ENCODE results near the gene RAB11FIP4.

The RAB11FIP4 gene

DNA sequence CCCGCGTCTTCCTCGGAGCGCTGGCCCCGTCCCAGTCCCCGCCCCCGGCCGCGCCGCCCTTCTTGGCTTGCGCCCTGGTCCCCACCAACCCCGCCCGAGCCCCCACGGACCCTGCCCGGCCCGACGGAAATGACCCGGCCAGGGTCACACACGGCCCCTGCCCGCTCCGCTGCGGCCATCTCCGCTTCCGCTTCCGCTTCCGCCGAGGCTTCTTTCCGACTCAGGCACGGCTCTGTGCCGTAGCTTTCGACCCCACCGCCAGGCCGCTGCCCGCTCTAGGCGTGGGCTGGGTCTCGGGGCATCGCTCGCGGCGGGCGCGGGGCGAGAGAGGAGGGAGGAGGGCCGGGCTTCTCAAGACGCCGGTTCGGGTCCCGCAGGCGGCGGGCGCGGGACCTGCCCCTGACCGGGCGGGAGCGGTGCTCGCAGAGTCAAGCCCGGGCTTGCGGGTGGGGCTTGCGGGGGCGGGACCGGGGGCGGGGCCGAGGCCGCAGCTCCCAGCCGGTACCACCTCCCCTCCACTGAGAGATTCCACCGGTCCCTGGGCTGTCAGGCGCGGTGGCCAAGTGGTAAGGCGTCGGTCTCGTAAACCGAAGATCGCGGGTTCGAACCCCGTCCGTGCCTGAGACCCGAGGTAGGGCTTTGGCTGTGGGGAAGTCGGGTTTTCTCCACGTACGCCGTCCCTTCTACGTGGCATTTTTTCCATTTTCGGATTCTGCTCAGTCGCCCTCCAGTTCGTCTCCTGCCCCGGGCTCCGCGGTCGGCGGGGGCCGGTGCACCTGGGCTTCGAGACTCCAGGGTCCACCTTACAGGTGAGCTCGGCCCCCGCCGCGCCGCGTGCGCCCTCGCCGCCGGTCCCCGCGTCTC is 158.3 kb downstream of the RAB11FIP4 start:
- TF ChIP-seq, protein P1, sequence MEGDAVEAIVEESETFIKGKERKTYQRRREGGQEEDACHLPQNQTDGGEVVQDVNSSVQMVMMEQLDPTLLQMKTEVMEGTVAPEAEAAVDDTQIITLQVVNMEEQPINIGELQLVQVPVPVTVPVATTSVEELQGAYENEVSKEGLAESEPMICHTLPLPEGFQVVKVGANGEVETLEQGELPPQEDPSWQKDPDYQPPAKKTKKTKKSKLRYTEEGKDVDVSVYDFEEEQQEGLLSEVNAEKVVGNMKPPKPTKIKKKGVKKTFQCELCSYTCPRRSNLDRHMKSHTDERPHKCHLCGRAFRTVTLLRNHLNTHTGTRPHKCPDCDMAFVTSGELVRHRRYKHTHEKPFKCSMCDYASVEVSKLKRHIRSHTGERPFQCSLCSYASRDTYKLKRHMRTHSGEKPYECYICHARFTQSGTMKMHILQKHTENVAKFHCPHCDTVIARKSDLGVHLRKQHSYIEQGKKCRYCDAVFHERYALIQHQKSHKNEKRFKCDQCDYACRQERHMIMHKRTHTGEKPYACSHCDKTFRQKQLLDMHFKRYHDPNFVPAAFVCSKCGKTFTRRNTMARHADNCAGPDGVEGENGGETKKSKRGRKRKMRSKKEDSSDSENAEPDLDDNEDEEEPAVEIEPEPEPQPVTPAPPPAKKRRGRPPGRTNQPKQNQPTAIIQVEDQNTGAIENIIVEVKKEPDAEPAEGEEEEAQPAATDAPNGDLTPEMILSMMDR (IDR thresholded peaks at IDR 0.05; ENCODE audit: low read depth, low read length), result no peak
- peak; percentile 86 for DNase-seq
- H3K9me3 ChIP-seq (ENCODE audit: severe bottlenecking), result no peaks in the 10 kb centered on the region
- no peaks in the 10 kb centered on the region for H3K27me3 ChIP-seq (ENCODE audit: insufficient read depth, low read depth, severe bottlenecking)
- H3K27ac ChIP-seq, result peak overlapping the region; percentile 84
- H3K36me3 ChIP-seq, result no peaks in the 10 kb centered on the region
- peak overlapping the region; percentile 96 for H3K4me3 ChIP-seq (ENCODE audit: low read depth, low read length)

GRCh38 chr17:31550389-31551056 is 159.0 kb downstream of the RAB11FIP4 start:
- no peak for DNase-seq
- Histone ChIP-seq H3K27me3 (ENCODE audit: insufficient read depth, low read depth, severe bottlenecking) (no peaks in the 10 kb centered on the region), H3K4me3 (ENCODE audit: low read depth, low read length) (peak overlapping the region; percentile 96), H3K36me3 (no peaks in the 10 kb centered on the region), H3K9me3 (ENCODE audit: severe bottlenecking) (no peaks in the 10 kb centered on the region), H3K27ac (peak overlapping the region; percentile 40; the same call in 1 of the 2 replicates)
- TF ChIP-seq, protein P1 (IDR thresholded peaks at IDR 0.05; ENCODE audit: low read depth, low read length), result no peak

GRCh38 chr17:31552568-31552967 is 161.1 kb downstream of the RAB11FIP4 start:
- no peak for DNase-seq
- peaks cover under 1% of the 10 kb centered on the region for H3K27me3 ChIP-seq (ENCODE audit: insufficient read depth, low read depth, severe bottlenecking)
- no peaks in the 10 kb centered on the region for H3K9me3 ChIP-seq (ENCODE audit: severe bottlenecking)
- H3K36me3 ChIP-seq, result no peaks in the 10 kb centered on the region
- no peak overlapping the region for H3K27ac ChIP-seq
- no peak overlapping the region for H3K4me3 ChIP-seq (ENCODE audit: low read depth, low read length)
- TF ChIP-seq, protein P1 (IDR thresholded peaks at IDR 0.05; ENCODE audit: low read depth, low read length), result no peak

DNA sequence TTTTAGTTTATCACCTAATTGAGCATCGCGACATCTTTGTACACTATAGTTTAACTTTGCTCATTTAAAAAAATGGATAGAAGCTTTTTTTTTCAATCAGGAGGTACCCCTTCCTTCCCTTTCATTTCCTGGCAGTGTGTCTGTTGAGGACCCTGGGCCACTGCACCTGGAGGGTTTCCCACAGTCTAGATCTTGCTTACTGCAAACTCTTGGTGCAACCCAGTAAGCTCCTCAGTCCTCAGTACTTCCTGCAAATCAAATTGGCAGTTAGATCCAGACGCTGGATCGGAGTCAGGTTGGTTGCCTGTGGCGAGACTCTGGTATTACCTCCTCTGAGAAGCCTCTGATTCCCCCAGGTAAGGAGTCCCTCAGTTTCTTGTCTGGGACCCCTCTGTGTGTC is 162.0 kb downstream of the RAB11FIP4 start:
- no peaks in the 10 kb centered on the region for H3K9me3 ChIP-seq (ENCODE audit: severe bottlenecking)
- H3K36me3 ChIP-seq, result no peaks in the 10 kb centered on the region
- no peak overlapping the region for H3K4me3 ChIP-seq (ENCODE audit: low read depth, low read length)
- peaks cover 8% of the 10 kb centered on the region for H3K27me3 ChIP-seq (ENCODE audit: insufficient read depth, low read depth, severe bottlenecking)
- TF ChIP-seq, protein P1 (IDR thresholded peaks at IDR 0.05; ENCODE audit: low read depth, low read length), result no peak
- no peak overlapping the region for H3K27ac ChIP-seq
- no peak for DNase-seq

DNA sequence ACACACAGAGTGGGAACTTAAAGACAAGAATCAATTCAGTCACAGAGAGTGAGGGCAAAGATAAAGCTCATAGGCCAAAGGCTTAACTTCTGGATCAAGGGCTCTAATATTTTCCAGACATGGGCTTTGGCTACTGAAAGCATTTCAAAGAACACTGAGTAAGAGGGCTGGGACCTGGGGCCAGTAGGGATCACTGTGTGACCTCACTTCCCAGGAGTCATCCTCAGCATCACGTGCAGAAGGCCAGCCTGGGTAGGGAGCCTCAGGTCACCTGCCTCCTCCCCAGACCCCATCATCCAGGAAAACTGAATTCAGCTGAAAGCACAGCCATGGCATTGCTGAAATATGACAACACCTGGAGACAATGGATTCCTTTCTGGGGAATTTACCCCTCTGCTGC is 163.5 kb downstream of the RAB11FIP4 start:
- TF ChIP-seq, protein P1 (IDR thresholded peaks at IDR 0.05; ENCODE audit: low read depth, low read length), result no peak

More for the DNA sequence above, 163.5 kb downstream of the RAB11FIP4 start:
- Histone ChIP-seq H3K4me3 (ENCODE audit: low read depth, low read length) (no peak overlapping the region), H3K27me3 (ENCODE audit: insufficient read depth, low read depth, severe bottlenecking) (peaks cover 8% of the 10 kb centered on the region), H3K27ac (no peak overlapping the region), H3K9me3 (ENCODE audit: severe bottlenecking) (no peaks in the 10 kb centered on the region), H3K36me3 (no peaks in the 10 kb centered on the region)
- no peak for DNase-seq

Measured in WERI-Rb-1 (cell line).